ENCODE results near the gene SRSF4. TPM values are rescaled to one million over a fixed set of nuclear protein-coding genes. Genes with fewer than 3 reads are reported as not detected.

The SRSF4 gene
- total RNA-seq, 1 donor from 2014 or later = 89.0 TPM

DNA sequence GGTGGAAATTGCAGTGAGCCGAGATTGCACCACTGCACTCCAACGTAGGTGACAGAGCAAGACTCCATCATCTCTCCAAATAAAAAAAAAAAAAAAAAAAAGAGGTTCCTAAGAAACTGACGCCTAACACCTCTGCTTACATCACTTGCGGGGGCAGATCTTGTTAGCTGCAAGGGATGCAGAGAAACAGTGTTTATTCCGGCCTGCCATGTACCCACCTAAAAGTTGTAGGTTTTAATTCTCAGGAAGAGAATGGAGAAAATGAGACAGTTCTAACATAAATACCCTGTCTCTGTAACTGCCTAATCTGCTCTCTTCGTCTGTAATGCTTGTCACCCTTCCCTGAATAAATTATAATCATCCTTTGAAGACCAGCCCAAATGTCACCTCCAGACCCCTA, 9.0 kb upstream of the SRSF4 start:
- Histone ChIP-seq H3K4me3 (no peak overlapping the region), H3K27me3 (no peaks in the 10 kb centered on the region), H3K9me3 (no peaks in the 10 kb centered on the region), H3K27ac (no peak overlapping the region), H3K36me3 (no peaks in the 10 kb centered on the region), H3K4me1 (no peaks in the 10 kb centered on the region)
- DNase-seq (no peak), ATAC-seq (no peak)
- no peak for TF ChIP-seq CTCF (IDR thresholded peaks at IDR 0.05)
- intact Hi-C loops (cut with DNase I) = no loop called here

- Histone ChIP-seq H3K36me3 (no peaks in the 10 kb centered on the region), H3K4me1 (peaks cover 6% of the 10 kb centered on the region), H3K4me3 (no peak overlapping the region), H3K27ac (no peak overlapping the region), H3K27me3 (no peaks in the 10 kb centered on the region), H3K9me3 (no peaks in the 10 kb centered on the region)
- DNase-seq (no peak), ATAC-seq (no peak)
- TF ChIP-seq CTCF (IDR thresholded peaks at IDR 0.05) = no peak
- intact Hi-C loops (cut with DNase I) = no loop called here
Observed at GRCh38 chr1:29186707-29187106, 5.0 kb upstream of the SRSF4 start.

- DNase-seq (no peak), ATAC-seq (no peak)
- TF ChIP-seq CTCF (IDR thresholded peaks at IDR 0.05) = no peak
- Histone ChIP-seq H3K4me1 (peaks cover 6% of the 10 kb centered on the region), H3K27ac (no peak overlapping the region), H3K27me3 (no peaks in the 10 kb centered on the region), H3K9me3 (no peaks in the 10 kb centered on the region), H3K36me3 (no peaks in the 10 kb centered on the region), H3K4me3 (no peak overlapping the region)
- intact Hi-C loops (cut with DNase I) = no loop called here
Observed at GRCh38 chr1:29186252-29186651, 4.6 kb upstream of the SRSF4 start.

DNA sequence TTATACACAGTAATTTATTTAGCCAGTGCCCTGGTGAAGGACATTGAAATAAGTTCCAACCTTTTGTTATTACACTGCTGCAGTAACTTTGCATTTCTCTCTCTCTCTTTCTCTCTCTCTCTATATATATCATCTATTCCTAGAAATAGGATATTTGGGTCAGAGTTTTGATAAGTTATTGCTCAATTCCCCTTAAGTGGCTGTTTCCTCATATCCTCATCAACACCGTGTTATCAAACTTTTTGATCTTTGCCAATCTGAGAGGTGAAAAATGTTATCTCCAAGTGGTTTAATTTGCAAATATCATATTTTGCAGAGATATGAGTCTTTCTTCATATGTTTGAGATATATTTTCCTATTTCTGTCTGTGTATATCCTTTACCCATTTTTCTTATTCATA, 1.6 kb upstream of the SRSF4 start:
- TF ChIP-seq CTCF (IDR thresholded peaks at IDR 0.05) = no peak
- H3K9me3 ChIP-seq = no peaks in the 10 kb centered on the region
- intact Hi-C loops (cut with DNase I) = no loop called here
- H3K4me3 ChIP-seq = no peak overlapping the region
- H3K36me3 ChIP-seq = no peaks in the 10 kb centered on the region
- DNase-seq (no peak), ATAC-seq (no peak)
- H3K4me1 ChIP-seq = peaks cover 26% of the 10 kb centered on the region
- H3K27ac ChIP-seq = no peak overlapping the region
- H3K27me3 ChIP-seq = no peaks in the 10 kb centered on the region

GRCh38 chr1:29180497-29181412, 945 bp downstream of the SRSF4 start:
- H3K27me3 ChIP-seq = no peaks in the 10 kb centered on the region
- no peak for TF ChIP-seq CTCF (IDR thresholded peaks at IDR 0.05)
- H3K4me3 ChIP-seq = peak overlapping the region; percentile 90
- peak; percentile 6 for ATAC-seq
- no peaks in the 10 kb centered on the region for H3K36me3 ChIP-seq
- H3K9me3 ChIP-seq = no peaks in the 10 kb centered on the region
- intact Hi-C loops (cut with DNase I) = no loop called here
- peak overlapping the region; percentile 100 for H3K27ac ChIP-seq
- no peak for DNase-seq
- peaks cover 51% of the 10 kb centered on the region for H3K4me1 ChIP-seq

All from upper lobe of right lung (tissue), 1 donor.